HUES6 (cell line): ENCODE data around the gene MGME1.

ENCODE experiments used
- H3K27ac ChIP-seq: 2 replicates; pipeline ENCODE4 v1.7.0; 2013; ENCODE audit warnings: low read depth, mild to moderate bottlenecking, low read length, inconsistent platforms
- H3K27me3 ChIP-seq: 2 replicates; pipeline ENCODE4 v1.6.1; 2013; ENCODE audit warnings: low read length; ENCODE audit not compliant: control insufficient read depth, insufficient read depth
- H3K36me3 ChIP-seq: 2 replicates; pipeline ENCODE4 v1.6.1; 2013; ENCODE audit warnings: low read length; ENCODE audit not compliant: control insufficient read depth, insufficient read depth
- H3K4me1 ChIP-seq: 2 replicates; pipeline ENCODE4 v1.6.1; 2013; ENCODE audit warnings: low read length; ENCODE audit not compliant: control insufficient read depth, insufficient read depth
- H3K4me3 ChIP-seq: 2 replicates; pipeline ENCODE4 v1.5.1; 2013; ENCODE audit warnings: low read depth, low read length
- H3K9ac ChIP-seq: one replicate; pipeline ENCODE4 v1.6.1; 2013; ENCODE audit warnings: mild to moderate bottlenecking, low read length
- H3K9me3 ChIP-seq: 2 replicates; pipeline ENCODE4 v1.6.1; 2013; ENCODE audit warnings: low read depth, low read length; ENCODE audit not compliant: control insufficient read depth, insufficient read depth

MGME1 gene, protein sequence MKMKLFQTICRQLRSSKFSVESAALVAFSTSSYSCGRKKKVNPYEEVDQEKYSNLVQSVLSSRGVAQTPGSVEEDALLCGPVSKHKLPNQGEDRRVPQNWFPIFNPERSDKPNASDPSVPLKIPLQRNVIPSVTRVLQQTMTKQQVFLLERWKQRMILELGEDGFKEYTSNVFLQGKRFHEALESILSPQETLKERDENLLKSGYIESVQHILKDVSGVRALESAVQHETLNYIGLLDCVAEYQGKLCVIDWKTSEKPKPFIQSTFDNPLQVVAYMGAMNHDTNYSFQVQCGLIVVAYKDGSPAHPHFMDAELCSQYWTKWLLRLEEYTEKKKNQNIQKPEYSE

DNA sequence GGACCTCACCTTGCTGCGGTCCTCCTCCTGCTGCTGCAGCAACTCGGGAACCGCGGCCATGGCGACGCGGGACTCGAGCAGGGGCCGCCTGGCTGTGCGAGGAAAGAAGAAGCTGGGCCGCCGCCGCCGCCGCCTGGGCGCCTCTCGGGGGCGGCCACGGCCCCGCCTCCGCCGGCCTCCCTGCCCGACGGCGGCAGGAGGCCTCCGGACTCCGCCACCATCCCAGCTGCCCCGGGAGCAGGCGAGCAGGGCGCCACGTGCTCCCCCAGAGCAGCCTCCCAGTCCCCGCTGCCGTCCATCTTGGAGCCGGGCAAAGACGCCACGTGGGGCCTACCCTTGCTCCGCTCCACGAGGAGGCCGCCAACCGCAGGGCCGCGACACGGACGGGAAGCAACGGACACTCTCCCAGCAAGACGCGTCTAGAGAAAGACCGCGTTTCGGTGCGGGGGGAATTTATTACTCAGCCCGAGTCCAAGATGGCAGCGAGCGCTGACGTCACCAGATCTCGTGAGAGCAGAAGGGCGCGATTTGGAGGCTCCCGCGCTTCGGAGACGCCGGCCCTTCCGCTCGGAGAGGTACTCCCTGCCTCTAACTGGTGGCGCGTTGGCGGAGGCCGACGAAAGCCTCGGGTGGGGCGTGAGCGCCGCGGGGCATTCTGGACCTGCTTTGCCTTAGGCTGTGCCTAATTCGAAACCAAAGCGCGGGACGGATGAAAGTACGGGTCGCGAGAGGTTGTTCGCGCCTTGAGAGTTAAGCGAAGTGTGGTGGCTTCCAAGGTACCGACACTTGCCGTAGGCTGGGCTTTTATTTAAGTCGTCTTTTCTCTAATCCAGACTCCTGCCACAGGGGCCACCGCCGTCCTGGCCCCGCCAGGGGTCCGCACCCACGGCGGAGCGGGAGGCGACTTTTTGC is at the start of gene MGME1, which contains the start of gene SNX5:
Gene MGME1, plus strand, starts transcription at position 653 of the 912 bp plus-strand sequence. CDS start 842 bp downstream, outside the sequence.
Gene SNX5, minus strand, starts transcription at position 429 of the 912 bp plus-strand sequence. Its CDS starts 369 bp downstream, at position 60.
- Histone ChIP-seq H3K4me1 (peaks cover 36% of the 10 kb centered on the region), H3K27ac (peak within 1 kb of the TSS; percentile 99), H3K9ac (peak within 1 kb of the TSS; percentile 99), H3K4me3 (peak within 1 kb of the TSS; percentile 88), H3K9me3 (no peaks in the 10 kb centered on the region), H3K27me3 (no peaks in the 10 kb centered on the region), H3K36me3 (peaks cover 44% of the 10 kb centered on the region)

DNA sequence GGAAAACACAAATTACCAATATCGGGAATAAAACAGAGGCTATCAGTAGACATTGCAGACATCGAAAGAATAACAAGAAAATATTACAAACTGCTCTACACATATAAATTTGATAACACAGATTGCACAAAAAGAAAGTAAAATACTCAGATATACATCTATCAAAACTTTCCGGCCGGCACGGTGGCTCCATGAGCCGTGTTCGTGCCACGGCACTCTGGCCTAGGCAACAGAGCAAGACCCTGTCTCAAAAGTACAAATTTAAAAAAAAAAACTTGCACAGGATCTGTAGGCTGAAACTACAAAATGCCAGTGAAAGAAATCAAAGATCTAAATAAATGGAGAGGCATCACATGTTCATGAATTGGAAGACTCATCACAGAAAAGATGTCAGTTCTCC is 49.7 kb upstream of the MGME1 start:
- Histone ChIP-seq H3K4me1 (no peaks in the 10 kb centered on the region), H3K27me3 (no peaks in the 10 kb centered on the region), H3K27ac (no peak overlapping the region), H3K4me3 (no peak overlapping the region), H3K9me3 (no peaks in the 10 kb centered on the region), H3K9ac (no peak overlapping the region), H3K36me3 (no peaks in the 10 kb centered on the region)

DNA sequence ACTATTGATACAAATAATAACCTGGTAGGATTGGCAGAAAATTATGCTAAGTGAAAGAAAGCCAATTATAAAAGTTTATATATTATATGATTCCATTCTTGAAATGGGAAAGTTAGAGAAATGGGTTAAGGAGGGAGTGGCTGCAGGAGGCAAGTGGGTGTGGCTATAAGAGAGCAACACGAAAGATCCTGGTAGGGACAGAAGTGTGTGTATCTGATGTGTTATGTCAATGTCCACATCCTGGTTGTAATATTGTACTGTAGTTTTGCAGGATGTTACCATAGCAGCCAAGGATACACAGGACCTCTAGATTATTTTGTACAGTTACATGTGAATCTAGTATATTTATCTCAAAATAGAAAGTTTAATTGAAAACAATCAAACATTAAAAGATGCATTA is 47.0 kb upstream of the MGME1 start:
- Histone ChIP-seq H3K9ac (no peak overlapping the region), H3K36me3 (no peaks in the 10 kb centered on the region), H3K4me3 (no peak overlapping the region), H3K27me3 (no peaks in the 10 kb centered on the region), H3K27ac (no peak overlapping the region), H3K4me1 (no peaks in the 10 kb centered on the region), H3K9me3 (no peaks in the 10 kb centered on the region)

DNA sequence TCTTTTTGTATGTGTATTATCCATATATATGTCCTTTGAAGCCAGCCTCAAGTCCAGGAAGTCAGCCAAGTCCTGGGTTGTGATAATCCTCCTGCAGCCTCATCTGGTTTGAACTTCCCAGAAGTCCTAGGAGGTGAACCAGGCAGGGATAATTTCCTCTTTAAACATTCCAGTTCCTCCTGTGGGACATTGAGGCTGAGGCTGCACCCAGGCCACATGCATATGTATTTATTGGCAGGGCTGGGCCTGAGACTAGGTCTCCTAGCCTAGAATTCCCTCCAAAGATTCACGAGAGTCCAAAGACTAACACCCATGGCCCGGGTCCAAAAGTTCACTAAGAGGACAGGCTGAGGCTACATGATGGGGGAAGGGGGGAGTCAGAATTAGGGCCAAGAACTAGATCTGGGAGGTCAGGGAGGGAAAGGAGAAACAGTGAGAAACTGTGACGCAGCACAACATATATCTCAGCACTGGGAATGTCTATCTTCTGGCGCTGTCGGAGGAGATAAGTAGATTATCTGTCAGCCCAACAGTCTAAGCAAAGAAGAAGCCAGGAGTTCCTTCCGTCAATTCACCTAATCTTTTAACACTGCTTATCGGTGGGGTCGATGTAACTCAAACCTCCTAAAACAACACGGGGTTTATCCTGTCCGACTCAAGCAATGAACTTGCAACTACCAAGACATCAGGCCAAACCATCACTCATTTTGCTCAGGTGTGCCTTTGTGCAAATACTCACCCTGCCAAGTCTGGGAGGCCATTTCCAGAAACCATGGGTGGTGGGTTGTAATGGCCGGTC is 43.5 kb upstream of the MGME1 start:
- Histone ChIP-seq H3K9ac (no peak overlapping the region), H3K27me3 (no peaks in the 10 kb centered on the region), H3K4me1 (peaks cover 12% of the 10 kb centered on the region), H3K36me3 (no peaks in the 10 kb centered on the region), H3K27ac (no peak overlapping the region), H3K4me3 (no peak overlapping the region), H3K9me3 (no peaks in the 10 kb centered on the region)

DNA sequence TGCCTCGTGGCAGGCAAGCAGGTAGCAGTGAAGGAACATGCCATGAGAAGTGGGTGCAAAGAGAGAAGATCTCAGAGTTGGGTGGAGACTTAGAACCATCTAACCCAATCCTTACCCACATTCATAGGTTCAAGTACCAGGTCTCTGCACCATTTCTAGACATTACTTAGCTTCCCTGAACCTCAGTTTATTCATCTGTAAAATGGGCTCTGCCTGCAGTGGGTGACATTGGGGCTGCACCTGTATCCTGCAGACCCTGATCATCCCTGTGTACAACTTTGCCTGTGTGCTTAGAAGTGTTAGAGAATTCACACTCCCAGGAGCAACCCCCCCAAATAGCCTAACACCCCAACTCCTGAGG is 42.9 kb upstream of the MGME1 start:
- Histone ChIP-seq H3K36me3 (no peaks in the 10 kb centered on the region), H3K4me3 (no peak overlapping the region), H3K9ac (no peak overlapping the region), H3K27ac (no peak overlapping the region), H3K4me1 (peaks cover 12% of the 10 kb centered on the region), H3K27me3 (no peaks in the 10 kb centered on the region), H3K9me3 (no peaks in the 10 kb centered on the region)

DNA sequence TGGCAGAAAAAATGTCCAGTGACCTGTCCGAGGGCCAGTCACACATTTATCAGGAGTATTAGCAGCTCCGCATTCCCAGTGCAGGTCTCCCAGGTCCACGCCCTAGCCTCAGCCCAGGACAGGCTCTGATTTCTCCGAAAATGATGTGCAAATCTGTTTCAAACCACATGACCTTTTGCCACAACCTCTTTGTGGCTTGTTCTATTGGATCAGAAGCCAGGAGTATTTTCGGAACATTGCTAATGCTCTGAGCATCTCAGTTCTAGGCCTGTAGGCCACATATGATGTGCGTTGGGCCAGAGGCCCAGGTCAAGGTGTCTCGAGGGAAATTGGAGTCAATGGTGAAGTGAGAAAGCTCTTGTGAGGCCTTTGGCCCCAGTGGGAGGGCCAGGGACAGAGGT is 40.6 kb upstream of the MGME1 start:
- Histone ChIP-seq H3K36me3 (no peaks in the 10 kb centered on the region), H3K9me3 (peaks cover 4% of the 10 kb centered on the region; the same call in 1 of the 2 replicates), H3K4me1 (peaks cover 12% of the 10 kb centered on the region), H3K9ac (no peak overlapping the region), H3K27me3 (no peaks in the 10 kb centered on the region), H3K4me3 (no peak overlapping the region), H3K27ac (no peak overlapping the region)

DNA sequence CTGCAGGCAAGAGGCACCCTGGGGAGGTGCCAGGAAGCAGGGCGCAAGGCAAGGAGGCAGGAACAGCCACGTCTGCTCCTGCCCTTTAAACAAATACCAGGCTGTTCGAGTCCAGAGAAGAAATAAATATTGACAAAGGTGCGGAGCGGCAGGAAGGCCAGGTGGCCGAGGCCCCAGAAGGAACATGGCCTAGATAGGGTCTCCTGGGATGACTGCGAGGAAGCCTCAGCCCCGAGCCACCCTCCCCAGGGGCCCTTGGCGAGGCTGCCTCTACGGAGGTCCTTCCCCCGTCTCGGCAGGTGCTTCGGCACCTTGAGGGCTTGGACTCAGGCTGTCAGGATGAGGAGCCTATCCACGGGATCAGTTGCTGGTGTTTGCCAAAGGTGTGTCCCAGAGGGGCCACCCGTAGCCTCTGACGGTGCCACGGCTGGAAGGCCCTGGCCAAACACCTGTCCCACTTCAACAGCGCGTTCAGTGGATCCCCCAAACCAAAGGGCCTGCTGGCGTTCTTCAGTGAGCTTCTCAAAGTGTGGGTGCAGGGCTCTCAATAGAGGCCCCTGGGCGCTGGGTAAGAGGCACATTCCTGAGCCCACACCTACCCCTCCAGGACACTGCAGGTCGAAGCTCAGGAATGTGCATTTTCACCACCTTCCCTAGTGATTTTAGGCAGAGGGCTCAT is 40.0 kb upstream of the MGME1 start:
- peaks cover 16% of the 10 kb centered on the region for H3K4me1 ChIP-seq
- H3K9me3 ChIP-seq, result peaks cover 4% of the 10 kb centered on the region; the same call in 1 of the 2 replicates
- H3K27me3 ChIP-seq, result no peaks in the 10 kb centered on the region
- no peak overlapping the region for H3K27ac ChIP-seq
- H3K36me3 ChIP-seq, result no peaks in the 10 kb centered on the region
- no peak overlapping the region for H3K4me3 ChIP-seq
- H3K9ac ChIP-seq, result no peak overlapping the region

- H3K36me3 ChIP-seq, result no peaks in the 10 kb centered on the region
- H3K27me3 ChIP-seq, result no peaks in the 10 kb centered on the region
- H3K27ac ChIP-seq, result no peak overlapping the region
- H3K4me1 ChIP-seq, result peaks cover 34% of the 10 kb centered on the region
- H3K9ac ChIP-seq, result no peak overlapping the region
- peaks cover 4% of the 10 kb centered on the region; the same call in 1 of the 2 replicates for H3K9me3 ChIP-seq
- H3K4me3 ChIP-seq, result no peak overlapping the region
Observed at GRCh38 chr20:17931513-17931912, 37.3 kb upstream of the MGME1 start.

GRCh38 chr20:17932396-17932795 is 36.4 kb upstream of the MGME1 start:
- H3K27me3 ChIP-seq, result no peaks in the 10 kb centered on the region
- H3K9me3 ChIP-seq, result peaks cover 4% of the 10 kb centered on the region; the same call in 1 of the 2 replicates
- no peak overlapping the region for H3K9ac ChIP-seq
- H3K27ac ChIP-seq, result no peak overlapping the region
- no peak overlapping the region for H3K4me3 ChIP-seq
- H3K4me1 ChIP-seq, result peaks cover 43% of the 10 kb centered on the region
- no peaks in the 10 kb centered on the region for H3K36me3 ChIP-seq

GRCh38 chr20:17933121-17933520 is 35.7 kb upstream of the MGME1 start:
- Histone ChIP-seq H3K4me1 (peaks cover 43% of the 10 kb centered on the region), H3K36me3 (no peaks in the 10 kb centered on the region), H3K9me3 (peaks cover 4% of the 10 kb centered on the region; the same call in 1 of the 2 replicates), H3K4me3 (no peak overlapping the region), H3K27ac (no peak overlapping the region), H3K9ac (no peak overlapping the region), H3K27me3 (no peaks in the 10 kb centered on the region)
